WERI-Rb-1 (cell line): ENCODE measurements around the gene TRIM69.
"Not testable (repeated sequence)": the region's sequence is repeated elsewhere in the genome, so short reads cannot be mapped to it uniquely, and the experiment has no call there.

Experiments used
- DNase-seq: peaks from one replicate; pipeline ENCODE4 v3.0.0-alpha.2; 2020
- H3K27ac ChIP-seq: fragments of 250-450 bp; sonication (Bioruptor Pico); 2 replicates; pipeline ENCODE4 v1.5.1; 2020; ENCODE audit warnings: mild to moderate bottlenecking, moderate library complexity
- H3K27me3 ChIP-seq: fragments of 250-450 bp; sonication (Bioruptor Pico); 2 replicates; pipeline ENCODE4 v1.5.1; 2021; ENCODE audit warnings: mild to moderate bottlenecking, low read depth, moderate library complexity; ENCODE audit not compliant: insufficient read depth, severe bottlenecking
- H3K36me3 ChIP-seq: fragments of 250-450 bp; sonication (Bioruptor Pico); 2 replicates; pipeline ENCODE4 v1.5.1; 2020; ENCODE audit warnings: mild to moderate bottlenecking, moderate library complexity
- H3K4me3 ChIP-seq: 2 replicates; pipeline ENCODE4 v1.5.1; 2011; ENCODE audit warnings: low read depth, mild to moderate bottlenecking, control low read depth, low read length
- H3K9me3 ChIP-seq: fragments of 250-450 bp; sonication (Bioruptor Pico); 2 replicates; pipeline ENCODE4 v1.5.1; 2021; ENCODE audit warnings: mild to moderate bottlenecking, moderate library complexity; ENCODE audit not compliant: severe bottlenecking
- TF ChIP-seq, protein P1 (sequence below): IDR thresholded peaks from 2 replicates; pipeline ENCODE4 v1.5.1; 2011; ENCODE audit warnings: low read depth, mild to moderate bottlenecking, control low read depth, inconsistent platforms, low read length

The TRIM69 gene

GRCh38 chr15:44736181-44736765 is at the start of gene TRIM69:
Gene TRIM69 (plus strand): TSS chr15:44736528. CDS start chr15:44736705, 177 bp downstream.
- no peak within 1 kb of the TSS for H3K4me3 ChIP-seq
- no peaks in the 10 kb centered on the region for H3K27me3 ChIP-seq
- no peaks in the 10 kb centered on the region for H3K36me3 ChIP-seq
- TF ChIP-seq, protein P1, sequence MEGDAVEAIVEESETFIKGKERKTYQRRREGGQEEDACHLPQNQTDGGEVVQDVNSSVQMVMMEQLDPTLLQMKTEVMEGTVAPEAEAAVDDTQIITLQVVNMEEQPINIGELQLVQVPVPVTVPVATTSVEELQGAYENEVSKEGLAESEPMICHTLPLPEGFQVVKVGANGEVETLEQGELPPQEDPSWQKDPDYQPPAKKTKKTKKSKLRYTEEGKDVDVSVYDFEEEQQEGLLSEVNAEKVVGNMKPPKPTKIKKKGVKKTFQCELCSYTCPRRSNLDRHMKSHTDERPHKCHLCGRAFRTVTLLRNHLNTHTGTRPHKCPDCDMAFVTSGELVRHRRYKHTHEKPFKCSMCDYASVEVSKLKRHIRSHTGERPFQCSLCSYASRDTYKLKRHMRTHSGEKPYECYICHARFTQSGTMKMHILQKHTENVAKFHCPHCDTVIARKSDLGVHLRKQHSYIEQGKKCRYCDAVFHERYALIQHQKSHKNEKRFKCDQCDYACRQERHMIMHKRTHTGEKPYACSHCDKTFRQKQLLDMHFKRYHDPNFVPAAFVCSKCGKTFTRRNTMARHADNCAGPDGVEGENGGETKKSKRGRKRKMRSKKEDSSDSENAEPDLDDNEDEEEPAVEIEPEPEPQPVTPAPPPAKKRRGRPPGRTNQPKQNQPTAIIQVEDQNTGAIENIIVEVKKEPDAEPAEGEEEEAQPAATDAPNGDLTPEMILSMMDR: no peak
- no peak for DNase-seq
- no peak within 1 kb of the TSS for H3K27ac ChIP-seq
- H3K9me3 ChIP-seq: no peaks in the 10 kb centered on the region

DNA sequence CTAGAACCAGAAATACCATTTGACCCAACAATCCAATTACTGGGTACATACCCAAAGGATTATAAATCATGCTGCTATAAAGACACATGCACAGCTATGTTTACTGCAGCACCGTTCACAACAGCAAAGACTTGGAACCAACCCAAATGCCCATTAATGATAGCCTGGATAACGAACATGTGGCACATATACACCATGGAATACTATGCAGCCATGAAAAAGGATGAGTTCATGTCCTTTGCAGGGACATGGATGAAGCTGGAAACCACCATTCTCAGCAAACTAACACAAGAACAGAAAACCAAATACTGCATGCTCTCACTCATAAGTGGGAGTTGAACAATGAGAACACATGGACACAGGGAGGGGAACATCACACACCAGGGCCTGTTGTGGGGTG is 47.0 kb upstream of the TRIM69 start:
- not testable (repeated sequence) for H3K27ac ChIP-seq, H3K9me3 ChIP-seq, DNase-seq, H3K36me3 ChIP-seq, H3K4me3 ChIP-seq, H3K27me3 ChIP-seq

DNA sequence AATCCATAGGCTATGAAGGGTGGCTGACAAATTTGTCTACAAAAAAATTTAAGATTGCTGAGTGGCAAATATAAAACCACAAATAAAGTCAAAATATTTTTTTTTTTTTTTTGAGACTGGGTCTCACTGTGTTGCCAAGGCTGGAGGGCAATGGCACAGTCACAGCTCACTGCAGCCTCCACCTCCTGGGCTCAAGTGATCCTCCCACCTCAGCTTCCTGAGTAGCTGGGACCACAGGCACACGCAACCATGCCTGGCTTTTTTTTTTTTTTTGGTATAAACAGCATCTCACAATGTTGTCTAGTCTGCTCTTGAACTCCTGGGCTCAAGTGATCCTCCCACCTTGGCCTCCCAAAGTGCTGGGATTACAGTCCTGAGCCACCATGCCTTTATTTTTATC is 46.1 kb upstream of the TRIM69 start:
- H3K27me3 ChIP-seq, H3K9me3 ChIP-seq, H3K4me3 ChIP-seq, H3K36me3 ChIP-seq, H3K27ac ChIP-seq, DNase-seq: not testable (repeated sequence)

DNA sequence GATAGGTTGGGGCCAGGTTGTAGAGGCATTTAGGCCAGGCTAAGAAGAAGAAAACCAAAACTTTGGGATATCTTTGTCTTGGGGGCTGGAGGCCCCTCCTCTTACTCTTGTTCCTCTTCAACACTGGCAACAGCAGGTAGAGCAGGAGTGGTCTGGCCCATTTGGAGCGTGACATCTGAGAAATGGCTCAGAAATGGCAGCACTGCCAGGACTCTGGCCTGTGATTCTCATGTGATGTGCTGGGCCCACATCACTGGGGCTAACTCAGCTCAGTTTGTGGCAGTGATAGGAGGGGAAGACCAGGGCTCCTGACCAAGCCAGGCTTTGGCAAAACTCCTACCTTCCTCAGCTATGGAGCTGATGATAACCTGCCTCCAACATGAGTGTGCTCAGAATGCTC is 43.7 kb upstream of the TRIM69 start:
- no peaks in the 10 kb centered on the region for H3K27me3 ChIP-seq
- TF ChIP-seq, protein P1: no peak
- no peaks in the 10 kb centered on the region for H3K36me3 ChIP-seq
- H3K27ac ChIP-seq: no peak overlapping the region
- no peak for DNase-seq
- peaks cover 2% of the 10 kb centered on the region for H3K9me3 ChIP-seq
- H3K4me3 ChIP-seq: no peak overlapping the region

DNA sequence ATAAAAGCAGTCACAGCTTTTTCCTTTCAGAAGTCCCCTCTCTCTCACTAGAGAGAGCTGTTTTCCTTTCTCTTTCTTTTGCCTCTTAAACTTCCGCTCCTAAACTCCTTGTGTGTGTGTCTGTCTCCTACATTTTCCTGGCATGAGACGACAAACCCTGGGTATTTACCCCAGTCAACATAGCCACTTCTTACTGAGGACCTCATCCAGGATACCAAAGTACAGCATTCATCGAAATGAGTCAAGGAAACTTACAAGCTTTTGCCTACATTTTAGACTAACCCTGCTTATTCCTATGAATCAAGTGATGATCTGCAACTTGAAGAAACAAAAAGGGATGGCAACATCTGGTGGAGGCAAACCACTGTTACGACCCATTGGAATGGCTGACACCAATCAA is 41.9 kb upstream of the TRIM69 start:
- Histone ChIP-seq H3K36me3 (no peaks in the 10 kb centered on the region), H3K4me3 (no peak overlapping the region), H3K27ac (no peak overlapping the region), H3K9me3 (no peaks in the 10 kb centered on the region), H3K27me3 (no peaks in the 10 kb centered on the region)
- TF ChIP-seq, protein P1: no peak
- DNase-seq: no peak

GRCh38 chr15:44695294-44695693 is 41.0 kb upstream of the TRIM69 start:
- Histone ChIP-seq H3K9me3 (no peaks in the 10 kb centered on the region), H3K4me3 (no peak overlapping the region), H3K27me3 (no peaks in the 10 kb centered on the region), H3K27ac (peak overlapping the region; percentile 32; the same call in 1 of the 2 replicates), H3K36me3 (no peaks in the 10 kb centered on the region)
- TF ChIP-seq, protein P1: no peak
- peak; percentile 74 for DNase-seq

DNA sequence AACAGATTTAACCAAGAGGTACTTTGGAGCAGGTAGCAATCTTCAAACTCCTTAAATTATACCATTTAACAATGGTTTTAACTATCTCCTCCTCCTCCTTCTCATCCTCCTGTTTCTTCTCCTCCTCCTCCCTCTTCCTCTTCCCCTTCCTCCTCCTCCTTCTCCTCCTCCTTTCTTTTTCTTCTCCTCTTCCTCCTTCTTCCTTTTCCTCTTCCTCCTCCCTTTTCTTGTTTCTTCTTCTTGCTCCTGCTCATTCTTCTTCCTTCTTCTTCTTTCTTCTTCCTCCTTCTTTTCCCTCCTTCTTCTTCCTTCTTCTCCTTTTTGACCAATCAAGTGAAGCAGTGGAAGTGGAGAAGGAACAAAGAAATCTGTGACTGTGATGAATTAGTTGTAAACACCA is 39.3 kb upstream of the TRIM69 start:
- H3K4me3 ChIP-seq: no peak overlapping the region
- peaks cover 2% of the 10 kb centered on the region for H3K9me3 ChIP-seq
- TF ChIP-seq, protein P1: no peak
- H3K27ac ChIP-seq: no peak overlapping the region
- DNase-seq: no peak
- H3K27me3 ChIP-seq: no peaks in the 10 kb centered on the region
- H3K36me3 ChIP-seq: no peaks in the 10 kb centered on the region
